ENCODE results near the gene PARS2.

DNA sequence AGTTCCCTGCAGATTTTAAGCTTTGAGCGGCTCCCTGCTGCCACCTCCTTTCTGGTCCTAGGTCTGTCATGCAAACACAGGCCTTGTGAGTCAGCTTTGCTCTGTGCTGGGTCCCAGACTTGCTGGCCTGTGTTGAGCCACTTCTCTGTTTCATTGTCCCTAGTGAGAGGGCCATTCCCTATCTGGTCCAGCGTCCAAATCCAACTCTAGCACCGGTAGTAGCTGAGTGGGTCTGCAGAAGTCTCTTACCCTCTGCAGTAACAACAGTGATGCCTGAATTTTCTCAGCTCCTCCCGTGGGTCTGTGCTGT is 31.0 kb upstream of the PARS2 start:
- TF ChIP-seq, protein P1, sequence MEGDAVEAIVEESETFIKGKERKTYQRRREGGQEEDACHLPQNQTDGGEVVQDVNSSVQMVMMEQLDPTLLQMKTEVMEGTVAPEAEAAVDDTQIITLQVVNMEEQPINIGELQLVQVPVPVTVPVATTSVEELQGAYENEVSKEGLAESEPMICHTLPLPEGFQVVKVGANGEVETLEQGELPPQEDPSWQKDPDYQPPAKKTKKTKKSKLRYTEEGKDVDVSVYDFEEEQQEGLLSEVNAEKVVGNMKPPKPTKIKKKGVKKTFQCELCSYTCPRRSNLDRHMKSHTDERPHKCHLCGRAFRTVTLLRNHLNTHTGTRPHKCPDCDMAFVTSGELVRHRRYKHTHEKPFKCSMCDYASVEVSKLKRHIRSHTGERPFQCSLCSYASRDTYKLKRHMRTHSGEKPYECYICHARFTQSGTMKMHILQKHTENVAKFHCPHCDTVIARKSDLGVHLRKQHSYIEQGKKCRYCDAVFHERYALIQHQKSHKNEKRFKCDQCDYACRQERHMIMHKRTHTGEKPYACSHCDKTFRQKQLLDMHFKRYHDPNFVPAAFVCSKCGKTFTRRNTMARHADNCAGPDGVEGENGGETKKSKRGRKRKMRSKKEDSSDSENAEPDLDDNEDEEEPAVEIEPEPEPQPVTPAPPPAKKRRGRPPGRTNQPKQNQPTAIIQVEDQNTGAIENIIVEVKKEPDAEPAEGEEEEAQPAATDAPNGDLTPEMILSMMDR (IDR thresholded peaks at IDR 0.05): no peak
- TF ChIP-seq POLR2A (IDR thresholded peaks at IDR 0.05) (no peak), EP300 (IDR thresholded peaks at IDR 0.05) (no peak), POLR2AphosphoS5 (IDR thresholded peaks at IDR 0.05) (no peak)

Data from upper lobe of left lung (tissue), 4 donors.